K562 (cell line): ENCODE data around the gene PTPN14.

Experiments used
- GTF2F1 ChIP-seq: IDR thresholded peaks from 2 replicates; pipeline ENCODE4 v1.6.1; 2011; ENCODE audit warnings: low read depth, low read length, improper control_type of control experiment
- HOMEZ ChIP-seq: fragments of 250-450 bp; sonication (Bioruptor Pico); IDR thresholded peaks from 2 replicates; pipeline ENCODE4 v1.4.0; 2020; ENCODE audit warnings: mild to moderate bottlenecking, moderate library complexity
- POLR2A ChIP-seq: fragments of 450-650 bp; conservative IDR thresholded peaks from 2 replicates; pipeline ENCODE4 v1.6.1; 2016
- SMARCA5 ChIP-seq: fragments of 450-650 bp; IDR thresholded peaks from 2 replicates; pipeline ENCODE4 v1.6.1; 2016
- SMARCB1 ChIP-seq: IDR thresholded peaks from 2 replicates; pipeline ENCODE4 v1.6.1; 2011; ENCODE audit warnings: improper control_type of control experiment, low read depth; ENCODE audit not compliant: insufficient read length
- ZFP30 ChIP-seq: fragments of 250-450 bp; sonication (Bioruptor Pico); IDR thresholded peaks from 2 replicates; pipeline ENCODE4 v1.8.0; 2022; ENCODE audit warnings: moderate library complexity, mild to moderate bottlenecking, inconsistent platforms, borderline replicate concordance

- TF ChIP-seq GTF2F1 = no peak
- no peak for TF ChIP-seq HOMEZ (CRISPR knock-in tag)
- TF ChIP-seq SMARCA5 = no peak
- TF ChIP-seq SMARCB1 = no peak
- no peak for TF ChIP-seq ZFP30 (CRISPR knock-in tag)
- TF ChIP-seq POLR2A = no peak
Measured at GRCh38 chr1:214383381-214384372, 167.7 kb downstream of the PTPN14 start.
